ENCODE measurements around the gene TMEM154.

GRCh38 chr4:152724494-152724893 lies 44.7 kb upstream of the TMEM154 start:
- TF ChIP-seq EP300 (IDR thresholded peaks at IDR 0.05; ENCODE audit: borderline replicate concordance) (no peak), NFIC (IDR thresholded peaks at IDR 0.05) (no peak), ZBTB7A (IDR thresholded peaks at IDR 0.05; ENCODE audit: low read depth) (no peak), RAD21 (IDR thresholded peaks at IDR 0.05; ENCODE audit: low read depth) (no peak), CREB1 (IDR thresholded peaks at IDR 0.05; ENCODE audit: low read depth) (no peak), FOXM1 (IDR thresholded peaks at IDR 0.05; ENCODE audit: borderline replicate concordance, low read depth) (no peak), TAF1 (IDR thresholded peaks at IDR 0.05; ENCODE audit: low read depth) (no peak), TEAD4 (IDR thresholded peaks at IDR 0.05) (no peak), MAX (IDR thresholded peaks at IDR 0.05) (no peak), YY1 (IDR thresholded peaks at IDR 0.05; ENCODE audit: low read depth) (no peak)

All from Ishikawa (cell line).